Activated naive CD4-positive, alpha-beta T cell (primary cell): Measurements from ENCODE around the gene FOXD4L1.
"Not testable (repeated sequence)": the region's sequence is repeated elsewhere in the genome, so short reads cannot be mapped to it uniquely, and the experiment has no call there.

Source experiments
- DNase-seq, 4 experiments: peaks; one replicate each; lab custom pipeline; 2025; lab: John Stamatoyannopoulos, UW

FOXD4L1 gene

DNA sequence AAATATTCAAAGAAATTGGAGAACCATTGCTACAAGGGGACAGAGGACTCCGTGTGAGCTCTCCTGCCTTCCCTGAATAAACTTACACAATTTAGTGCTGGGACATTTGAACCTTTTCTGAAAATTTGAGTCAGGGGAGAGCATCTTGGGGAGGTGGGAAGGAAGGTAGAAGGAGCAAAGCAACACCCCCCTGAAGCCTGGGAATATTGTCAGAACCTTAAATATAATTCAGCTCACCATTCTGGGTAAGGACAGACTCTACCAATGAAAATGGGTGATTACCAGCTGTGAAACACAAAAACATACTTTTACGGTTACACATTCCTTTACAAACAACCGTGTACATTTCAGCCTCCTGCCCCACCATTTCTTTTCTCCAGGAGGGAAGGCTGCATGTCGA is at the start of gene FOXD4L1:
Gene FOXD4L1, plus strand, starts transcription at position 301 of the 400 bp plus-strand sequence. CDS start 592 bp downstream, outside the sequence.
- not testable (repeated sequence) for DNase-seq

- not testable (repeated sequence) for DNase-seq
These were observed 32.7 kb upstream of the FOXD4L1 start for GRCh38 chr2:113465770-113466169.

GRCh38 chr2:113476688-113477368 is 21.6 kb upstream of the FOXD4L1 start:
- DNase-seq, result not testable (repeated sequence)

GRCh38 chr2:113496527-113496926 is 1.9 kb upstream of the FOXD4L1 start:
- not testable (repeated sequence) for DNase-seq

DNA sequence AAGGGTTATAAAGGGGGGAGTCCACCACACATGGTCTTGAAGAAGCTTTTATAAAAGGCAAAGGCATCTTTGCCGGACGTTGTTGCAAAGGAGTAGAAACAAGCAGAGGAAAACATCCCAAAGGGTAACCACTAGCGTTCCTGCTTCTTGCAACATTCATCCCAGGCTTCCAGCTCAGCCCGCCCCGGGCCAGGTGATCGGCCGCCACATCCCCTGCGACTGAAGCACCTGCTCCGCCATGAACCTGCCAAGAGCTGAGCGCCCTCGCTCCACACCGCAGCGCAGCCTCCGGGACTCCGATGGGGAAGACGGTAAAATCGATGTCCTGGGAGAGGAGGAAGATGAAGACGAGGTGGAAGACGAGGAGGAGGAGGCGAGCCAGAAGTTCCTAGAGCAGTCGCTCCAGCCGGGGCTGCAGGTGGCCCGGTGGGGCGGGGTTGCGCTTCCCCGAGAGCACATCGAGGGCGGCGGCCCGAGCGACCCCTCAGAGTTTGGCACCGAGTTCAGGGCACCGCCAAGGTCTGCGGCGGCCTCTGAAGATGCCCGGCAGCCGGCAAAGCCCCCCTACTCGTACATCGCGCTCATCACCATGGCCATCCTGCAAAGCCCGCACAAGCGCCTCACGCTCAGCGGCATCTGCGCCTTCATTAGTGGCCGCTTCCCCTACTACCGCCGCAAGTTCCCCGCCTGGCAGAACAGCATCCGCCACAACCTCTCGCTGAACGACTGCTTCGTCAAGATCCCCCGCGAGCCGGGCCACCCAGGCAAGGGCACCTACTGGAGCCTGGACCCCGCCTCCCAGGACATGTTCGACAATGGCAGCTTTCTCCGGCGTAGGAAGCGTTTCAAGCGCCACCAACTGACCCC is 787 bp downstream of the FOXD4L1 start:
- not testable (repeated sequence) for DNase-seq

GRCh38 chr2:113499886-113500722 is 1.6 kb downstream of the FOXD4L1 start:
- not testable (repeated sequence) for DNase-seq

DNA sequence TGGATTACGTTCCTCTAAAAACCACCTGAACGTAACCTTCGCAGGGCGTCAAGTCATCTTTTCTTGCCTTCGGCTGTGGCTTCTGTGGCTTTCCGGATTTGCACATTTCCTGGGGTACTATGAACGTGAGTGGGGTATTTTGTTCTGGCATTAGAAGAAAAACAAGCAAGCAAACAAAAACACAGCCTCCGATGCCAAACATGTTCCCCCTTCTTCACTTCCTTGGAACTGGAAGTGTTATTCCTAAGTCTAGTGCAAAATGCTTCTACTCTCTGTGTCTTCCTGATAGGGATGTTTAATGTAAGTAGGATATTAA is 2.2 kb downstream of the FOXD4L1 start:
- not testable (repeated sequence) for DNase-seq

- not testable (repeated sequence) for DNase-seq
These were observed 4.0 kb downstream of the FOXD4L1 start for GRCh38 chr2:113502216-113503093.

GRCh38 chr2:113503094-113504042 is 4.9 kb downstream of the FOXD4L1 start:
- not testable (repeated sequence) for DNase-seq

- DNase-seq, result not testable (repeated sequence)
These were observed 5.6 kb downstream of the FOXD4L1 start for GRCh38 chr2:113504081-113504480.

GRCh38 chr2:113507394-113508140 is 9.1 kb downstream of the FOXD4L1 start:
- DNase-seq, result not testable (repeated sequence)

DNA sequence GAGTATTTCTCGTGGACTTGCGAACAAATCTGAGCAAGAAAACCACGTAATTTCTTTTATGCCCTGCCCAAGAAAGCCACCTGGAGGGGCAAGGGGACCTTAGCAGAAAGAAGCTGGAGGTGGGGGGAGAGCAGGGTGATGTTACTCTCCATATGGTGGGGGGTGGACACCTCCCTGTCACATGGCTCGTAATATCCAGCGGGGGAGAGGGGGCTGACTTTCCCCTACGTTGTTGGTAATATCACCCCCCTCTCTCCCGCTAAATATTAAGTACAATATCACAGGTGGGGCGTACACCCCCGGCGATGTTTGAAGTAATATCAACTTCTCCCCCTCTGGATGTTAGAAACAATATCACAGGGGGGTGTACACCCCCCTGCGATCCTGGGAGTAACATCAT is 9.7 kb downstream of the FOXD4L1 start:
- not testable (repeated sequence) for DNase-seq

DNA sequence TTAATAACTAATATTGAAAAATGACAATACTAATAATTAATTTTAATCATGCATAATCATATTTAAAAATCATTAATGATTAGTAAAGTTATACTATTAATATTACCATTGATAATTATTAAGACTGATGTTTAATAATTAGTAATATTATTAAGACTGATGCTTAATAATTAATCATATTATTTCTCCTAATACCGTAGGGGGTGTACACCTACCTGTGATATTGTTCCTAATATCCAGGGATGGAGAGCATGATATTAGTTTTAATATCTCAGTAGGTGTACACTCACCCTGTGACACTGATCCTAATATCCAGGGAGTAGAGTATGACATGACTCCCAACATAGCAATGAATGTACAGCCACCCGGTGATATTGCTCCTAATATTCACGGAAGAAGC is 12.4 kb downstream of the FOXD4L1 start:
- DNase-seq, result not testable (repeated sequence)

DNA sequence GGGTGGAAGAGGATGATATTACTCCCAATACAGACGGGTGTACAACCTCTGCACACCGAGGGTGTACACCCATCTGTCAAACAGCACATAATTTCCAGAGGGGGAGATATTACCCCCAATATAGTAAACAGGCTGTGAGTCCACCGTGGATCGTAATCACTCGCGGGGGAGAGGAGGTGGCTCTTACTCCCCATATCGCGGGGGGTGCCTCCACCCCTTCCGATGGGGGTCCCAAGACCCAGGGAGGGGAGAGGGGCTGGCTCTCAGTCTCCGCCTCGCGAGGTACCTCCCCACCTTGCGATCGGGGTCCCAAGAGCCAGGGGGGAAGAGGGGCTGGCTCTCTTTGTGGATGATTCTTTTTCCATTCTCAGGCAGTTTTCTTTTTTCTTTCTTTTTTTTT is 13.4 kb downstream of the FOXD4L1 start:
- DNase-seq, result not testable (repeated sequence)

DNA sequence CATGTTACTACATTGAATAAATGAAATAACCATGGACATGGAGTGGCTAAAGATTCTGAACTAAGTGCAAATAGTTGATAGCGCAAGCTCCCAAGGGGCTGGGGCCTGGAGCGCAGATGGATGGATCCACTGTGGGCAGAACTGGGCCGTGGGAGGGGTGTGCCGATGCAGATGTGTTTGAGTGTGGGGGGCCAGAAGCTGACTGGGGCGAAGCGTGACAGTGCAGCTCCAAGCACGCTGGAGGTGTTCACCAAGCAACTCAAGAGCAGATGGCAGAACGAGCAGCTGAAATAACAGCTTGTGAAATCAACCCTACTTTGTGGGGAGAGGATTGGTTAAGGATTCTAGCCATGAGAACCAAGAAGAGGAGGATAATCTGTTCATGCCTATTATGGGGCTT is 17.0 kb downstream of the FOXD4L1 start:
- DNase-seq, result not testable (repeated sequence)

- DNase-seq, result not testable (repeated sequence)
These were observed 17.5 kb downstream of the FOXD4L1 start for GRCh38 chr2:113515995-113516394.

DNA sequence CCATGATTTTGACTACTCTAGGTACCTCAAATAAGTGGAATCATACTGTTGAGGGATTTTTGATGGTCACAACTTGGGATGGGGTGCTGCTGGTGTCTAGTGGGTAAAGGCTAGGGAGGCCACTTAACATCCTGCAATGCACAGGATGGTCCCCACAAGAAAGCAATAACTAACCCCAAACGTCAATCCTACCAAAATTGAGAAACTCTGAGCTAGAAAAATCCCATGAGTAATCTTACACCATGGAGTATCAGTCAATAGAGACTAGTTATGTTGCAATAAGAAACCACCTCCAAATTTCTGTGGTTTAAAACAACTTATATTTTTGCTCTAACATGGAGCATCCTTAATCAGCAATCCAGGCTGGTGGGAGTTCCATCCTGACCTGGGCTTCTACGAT is 18.6 kb downstream of the FOXD4L1 start:
- not testable (repeated sequence) for DNase-seq

DNA sequence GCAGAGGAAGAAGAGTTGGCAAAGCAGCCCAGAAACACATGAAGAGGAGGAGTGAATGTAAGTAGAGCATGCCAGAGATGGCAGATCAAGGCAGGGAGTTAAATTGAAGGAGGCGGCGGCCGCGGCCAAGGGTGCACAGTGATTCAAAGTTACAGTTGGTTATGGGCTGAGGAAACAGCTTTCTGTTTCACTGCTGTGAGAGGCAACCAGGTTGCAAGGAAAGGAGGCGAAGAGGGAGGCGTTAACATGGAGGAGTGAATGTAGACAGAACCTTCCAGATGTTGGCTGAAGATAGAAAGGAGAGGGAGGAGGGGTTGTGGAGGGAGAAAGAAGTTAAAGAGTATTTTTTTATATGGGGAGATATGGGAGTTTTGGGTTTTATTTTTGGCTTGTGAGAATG is 22.4 kb downstream of the FOXD4L1 start:
- DNase-seq, result not testable (repeated sequence)

DNA sequence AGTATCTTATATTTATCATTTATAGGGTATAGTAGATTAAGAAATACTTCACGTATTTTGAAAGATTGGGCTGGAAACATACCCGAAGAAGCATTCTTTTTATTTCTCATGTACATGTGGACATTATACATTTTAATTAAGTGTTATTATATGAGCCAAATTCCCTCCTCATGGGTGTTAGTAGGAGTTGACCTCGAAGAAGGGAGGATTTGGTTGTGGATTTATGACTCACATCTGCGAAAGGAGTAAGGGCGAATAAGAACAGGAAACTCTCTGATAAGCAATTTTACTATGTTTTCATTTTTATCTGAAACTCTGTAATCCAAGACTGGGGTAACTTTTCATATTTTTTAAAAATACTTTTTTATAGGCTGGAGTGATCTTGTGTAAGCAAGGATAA is 23.0 kb downstream of the FOXD4L1 start:
- not testable (repeated sequence) for DNase-seq
